NCI-H446 (cell line): ENCODE measurements around the gene TARM1.

Experiments
- DNase-seq, 2 experiments: peaks; one replicate each; lab custom pipeline; 2025; lab: John Stamatoyannopoulos, UW

The TARM1 gene

GRCh38 chr19:54081032-54081431 is at the start of gene TARM1:
TARM1 (minus strand) TSS chr19:54081365; CDS start chr19:54081340, 25 bp downstream.
- no peak for DNase-seq

GRCh38 chr19:54129617-54129996 is 48.4 kb upstream of the TARM1 start:
- DNase-seq: no peak

- DNase-seq: no peak
Observed at GRCh38 chr19:54128796-54129616, 47.8 kb upstream of the TARM1 start.

DNA sequence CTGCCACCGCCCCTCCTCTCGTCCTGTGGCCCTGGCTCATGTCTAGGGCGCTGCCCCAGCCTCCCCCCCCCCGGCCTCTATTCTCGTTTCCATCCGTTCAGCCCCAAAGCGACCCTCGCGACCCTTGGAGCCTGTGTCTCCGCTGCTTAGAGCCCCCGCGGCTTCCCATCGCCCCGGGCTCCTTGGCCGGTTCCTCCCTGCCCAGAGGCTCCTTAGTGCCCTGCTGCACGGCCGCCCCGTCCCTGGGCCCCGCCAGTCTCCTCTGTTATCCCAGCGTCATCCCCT is 47.2 kb upstream of the TARM1 start:
- DNase-seq: no peak

GRCh38 chr19:54127688-54128440 is 46.7 kb upstream of the TARM1 start:
- no peak for DNase-seq

DNA sequence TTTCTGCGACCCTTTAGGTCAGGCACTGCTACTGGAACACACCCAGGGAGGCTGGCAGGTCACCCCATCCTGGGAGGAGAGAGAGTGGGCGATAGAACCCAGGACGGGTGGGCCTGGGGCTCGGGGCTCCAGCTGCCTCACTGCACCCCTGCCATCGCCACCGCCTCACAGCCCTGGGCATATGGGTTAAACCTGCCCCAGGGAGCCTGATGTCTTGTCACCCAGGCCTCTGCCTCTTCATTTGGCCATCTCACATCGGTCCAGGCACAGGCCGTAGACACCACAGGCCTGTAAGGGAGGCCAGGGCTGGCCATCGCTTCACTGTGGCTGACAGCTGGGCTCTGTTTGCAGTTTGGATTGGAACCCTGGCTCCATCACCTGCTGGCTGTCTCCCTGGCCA is 44.5 kb upstream of the TARM1 start:
- DNase-seq: no peak

DNA sequence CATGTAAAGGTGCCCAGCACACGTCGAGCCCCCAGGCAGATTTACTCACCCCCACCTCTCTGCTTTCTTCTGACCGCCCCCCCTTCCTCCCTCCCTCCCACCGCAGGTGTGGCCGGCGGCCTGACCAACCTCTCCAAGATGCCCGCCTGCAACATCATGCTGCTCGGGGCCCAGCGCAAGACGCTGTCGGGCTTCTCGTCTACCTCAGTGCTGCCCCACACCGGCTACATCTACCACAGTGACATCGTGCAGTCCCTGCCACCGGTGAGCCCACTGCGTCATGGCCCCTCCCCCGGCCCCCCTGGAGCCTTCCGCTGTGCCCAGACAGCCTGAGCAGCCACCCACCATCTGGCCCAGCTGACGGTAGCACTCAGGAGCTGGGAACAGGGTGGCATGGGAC is 43.2 kb upstream of the TARM1 start:
- DNase-seq: no peak

- DNase-seq: no peak
Observed at GRCh38 chr19:54123682-54124081, 42.5 kb upstream of the TARM1 start.

- DNase-seq: no peak
Observed at GRCh38 chr19:54121259-54121658, 40.1 kb upstream of the TARM1 start.

- DNase-seq: peak; percentile 98
Observed at GRCh38 chr19:54115109-54116063, 34.2 kb upstream of the TARM1 start, which contains the start of the genes PRPF31 and TFPT. PRPF31 (plus strand) TSS chr19:54115754; CDS start chr19:54118279, 2,525 bp downstream. TFPT (minus strand) TSS chr19:54115657; CDS start chr19:54115269, 388 bp downstream.

- DNase-seq: no peak
Observed at GRCh38 chr19:54114340-54115108, 33.4 kb upstream of the TARM1 start.

DNA sequence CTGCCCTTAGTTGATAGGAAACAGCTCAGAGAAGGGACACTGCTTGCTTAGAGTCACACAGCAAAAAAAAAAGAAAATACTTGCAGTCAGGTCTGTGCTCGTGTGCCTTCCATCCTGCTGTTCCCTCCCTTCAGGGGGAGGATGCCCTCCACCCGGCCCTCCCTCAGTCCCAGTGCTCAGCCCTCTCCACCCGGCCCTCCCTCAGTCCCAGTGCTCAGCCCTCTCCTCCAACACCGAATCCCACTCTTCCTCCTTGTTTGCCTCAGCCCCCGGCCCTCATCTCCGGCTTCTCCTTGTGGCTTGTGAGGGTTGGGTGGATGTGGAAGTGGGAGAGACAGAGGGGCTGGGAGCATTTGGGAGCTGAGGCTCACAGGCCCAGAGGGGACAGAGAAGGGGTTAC is 28.5 kb upstream of the TARM1 start:
- DNase-seq: no peak

DNA sequence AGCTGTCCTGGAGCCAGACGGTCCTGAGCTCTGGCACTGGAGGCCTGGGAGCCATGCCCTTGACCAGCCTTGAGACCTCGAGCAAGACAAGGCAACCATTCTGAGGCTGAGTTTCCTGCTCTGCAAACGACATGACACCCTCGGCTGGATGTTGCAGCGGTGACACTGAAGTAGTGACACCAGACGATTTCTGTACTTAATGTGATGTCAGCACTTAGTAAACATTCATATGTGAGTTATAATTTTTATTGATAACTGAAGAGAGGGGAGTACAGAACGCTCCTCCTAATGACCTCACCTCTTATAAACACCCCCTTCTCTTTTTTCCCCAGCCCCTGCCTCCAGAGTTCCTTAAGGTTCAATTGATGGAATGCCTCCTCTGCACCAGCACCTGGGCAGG is 27.3 kb upstream of the TARM1 start:
- DNase-seq: no peak

DNA sequence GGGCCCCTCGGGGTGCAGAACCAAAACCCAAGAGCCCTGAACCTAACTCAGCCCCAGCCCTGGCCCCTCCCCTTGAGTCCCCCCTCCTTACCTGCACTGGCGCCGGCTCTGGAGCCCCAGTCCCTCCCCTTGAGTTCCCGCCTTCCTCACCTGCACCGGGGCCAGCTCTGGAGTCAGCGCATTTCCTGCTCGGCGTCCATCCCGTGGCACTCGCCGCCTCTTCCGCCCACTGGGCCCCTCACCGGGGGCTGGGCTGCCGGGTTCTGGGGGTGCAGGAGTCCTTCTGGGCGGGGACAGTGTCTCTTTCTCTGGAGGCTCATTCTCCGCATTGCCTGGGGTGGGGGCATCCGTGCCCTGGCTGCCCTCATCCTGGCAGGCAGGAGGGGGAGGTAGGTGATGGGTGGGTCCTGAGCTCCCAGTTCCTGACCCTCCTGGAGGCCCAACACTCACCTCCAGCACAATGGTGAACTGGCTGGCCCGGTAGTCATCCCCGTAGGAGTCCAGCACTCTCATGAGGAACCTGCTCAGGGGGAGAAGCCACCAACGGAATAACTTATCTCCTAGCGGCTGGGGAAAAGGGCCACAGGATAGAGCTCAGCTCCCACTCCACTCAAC is 26.8 kb upstream of the TARM1 start:
- no peak for DNase-seq

GRCh38 chr19:54106716-54107115 is 25.6 kb upstream of the TARM1 start:
- no peak for DNase-seq

- DNase-seq: no peak
Observed at GRCh38 chr19:54105796-54106195, 24.6 kb upstream of the TARM1 start.

- no peak for DNase-seq
Observed at GRCh38 chr19:54104998-54105715, 24.0 kb upstream of the TARM1 start.

DNA sequence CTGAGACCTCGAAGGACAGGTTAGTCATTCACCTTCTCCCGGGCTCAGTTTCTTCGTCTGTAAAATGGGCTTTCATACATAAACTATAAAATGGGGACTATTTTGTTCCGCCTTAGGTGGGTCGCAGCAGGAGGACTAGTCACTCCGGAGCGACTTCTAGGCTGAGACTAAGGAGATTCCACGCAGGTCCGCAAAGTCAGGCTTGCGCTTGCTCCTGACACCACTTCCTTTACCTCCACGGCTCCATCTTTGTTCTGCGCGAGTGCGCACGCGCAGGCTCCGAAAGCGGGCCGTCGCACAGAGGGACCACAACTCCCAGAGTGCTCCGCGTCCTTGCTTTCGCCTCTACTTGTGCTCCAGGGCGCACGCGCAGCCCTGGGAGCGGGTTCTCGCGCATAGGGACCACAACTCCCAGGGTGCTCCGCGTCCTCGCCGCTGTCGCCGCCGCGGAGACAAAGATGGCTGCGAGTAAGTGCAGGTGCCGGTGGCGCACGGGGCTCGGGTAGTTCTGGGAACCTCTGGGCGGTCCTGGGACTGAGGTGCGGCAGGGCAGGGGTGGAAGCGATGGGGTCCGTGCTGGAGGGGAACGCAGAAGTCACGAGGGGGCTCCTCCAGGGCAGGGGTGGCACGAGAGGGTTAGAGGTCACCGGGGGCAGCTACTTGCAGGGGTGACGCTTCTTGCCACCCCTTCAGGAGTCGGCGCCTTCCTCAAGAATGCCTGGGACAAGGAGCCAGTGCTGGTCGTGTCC is 21.4 kb upstream of the TARM1 start, which contains the start of gene NDUFA3:
Gene NDUFA3 (plus strand): TSS at position 435 of the 749 bp plus-strand sequence. CDS start 24 bp downstream, at position 459.
- peak; percentile 94 to 99 for DNase-seq

DNA sequence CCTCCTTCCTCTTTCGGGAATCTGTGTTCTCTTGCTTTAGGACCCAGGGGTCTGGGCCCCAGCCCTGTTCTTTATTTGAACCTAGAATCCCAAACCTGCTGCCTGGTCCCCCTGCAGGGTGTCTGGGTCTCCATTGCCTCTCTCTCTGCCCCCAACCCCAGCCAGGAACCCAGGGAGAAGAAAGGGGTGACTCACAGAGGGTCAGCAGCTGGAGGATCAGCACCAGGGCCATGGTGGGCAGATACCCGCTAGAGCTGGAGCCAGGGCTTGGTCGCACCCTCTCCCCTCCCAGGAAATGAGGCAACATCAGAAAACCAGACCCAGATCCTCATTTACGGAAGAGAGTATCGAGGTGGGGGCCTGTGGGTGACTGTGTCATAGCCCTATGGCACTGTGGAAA is 19.4 kb upstream of the TARM1 start, which contains the start of gene OSCAR:
Gene OSCAR (minus strand): TSS at position 243 of the 400 bp plus-strand sequence. CDS start 11 bp downstream, at position 232.
- DNase-seq: no peak
